Skin epidermis (tissue), 12 donors: ENCODE results near the gene TPST2.

Experiments used
- H3K27ac ChIP-seq, 21 experiments: fragments of 200-600 bp; sonication (generic) in 11 of 21; one replicate each; pipeline ENCODE4 v1.5.0; 2020; ENCODE audit warnings: mild to moderate bottlenecking in 3 of 21, inconsistent platforms in 2 of 21, moderate library complexity in 2 of 21
- H3K4me3 ChIP-seq, 7 experiments: fragments of 200-600 bp; sonication (generic) in 2 of 7; one replicate each; pipeline ENCODE4 v1.5.0; 2020; ENCODE audit warnings: inconsistent platforms in 2 of 7, mild to moderate bottlenecking in 2 of 7, moderate library complexity in 1 of 7

TPST2 gene

GRCh38 chr22:26585104-26585790, 4.7 kb downstream of the TPST2 start:
- H3K27ac ChIP-seq = peak overlapping the region in 3 of 21 experiments; percentile 3 to 27 (median 25)
- no peak overlapping the region for H3K4me3 ChIP-seq

DNA sequence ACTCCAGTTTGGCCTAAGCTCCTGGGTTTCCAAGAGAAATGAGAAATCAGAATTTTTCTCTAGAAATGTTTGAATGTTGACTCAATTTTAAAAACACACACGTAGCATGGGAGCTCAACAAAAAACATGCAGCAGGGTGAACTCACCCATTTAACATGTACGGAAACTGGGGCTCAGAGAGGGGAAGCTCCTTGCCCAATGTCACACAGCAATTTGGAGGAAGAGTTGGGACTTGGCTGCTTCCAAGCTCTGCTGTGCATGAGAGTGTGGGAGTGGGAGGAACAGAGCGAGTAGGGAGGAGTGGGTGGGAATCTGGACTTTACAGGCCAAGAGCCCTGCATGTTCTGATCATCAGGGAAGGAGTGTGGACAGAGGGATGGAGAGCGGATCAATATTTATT, 5.9 kb downstream of the TPST2 start:
- Histone ChIP-seq H3K27ac (no peak overlapping the region), H3K4me3 (no peak overlapping the region)

- Histone ChIP-seq H3K4me3 (no peak overlapping the region), H3K27ac (no peak overlapping the region)
Observed at GRCh38 chr22:26581633-26582168, 8.2 kb downstream of the TPST2 start.

GRCh38 chr22:26581026-26581425, 8.9 kb downstream of the TPST2 start:
- no peak overlapping the region for H3K4me3 ChIP-seq
- no peak overlapping the region for H3K27ac ChIP-seq

- H3K27ac ChIP-seq = peak overlapping the region in 7 of 21 experiments; percentile 42 to 84 (median 63)
- H3K4me3 ChIP-seq = no peak overlapping the region
Observed at GRCh38 chr22:26580240-26580962, 9.5 kb downstream of the TPST2 start.

DNA sequence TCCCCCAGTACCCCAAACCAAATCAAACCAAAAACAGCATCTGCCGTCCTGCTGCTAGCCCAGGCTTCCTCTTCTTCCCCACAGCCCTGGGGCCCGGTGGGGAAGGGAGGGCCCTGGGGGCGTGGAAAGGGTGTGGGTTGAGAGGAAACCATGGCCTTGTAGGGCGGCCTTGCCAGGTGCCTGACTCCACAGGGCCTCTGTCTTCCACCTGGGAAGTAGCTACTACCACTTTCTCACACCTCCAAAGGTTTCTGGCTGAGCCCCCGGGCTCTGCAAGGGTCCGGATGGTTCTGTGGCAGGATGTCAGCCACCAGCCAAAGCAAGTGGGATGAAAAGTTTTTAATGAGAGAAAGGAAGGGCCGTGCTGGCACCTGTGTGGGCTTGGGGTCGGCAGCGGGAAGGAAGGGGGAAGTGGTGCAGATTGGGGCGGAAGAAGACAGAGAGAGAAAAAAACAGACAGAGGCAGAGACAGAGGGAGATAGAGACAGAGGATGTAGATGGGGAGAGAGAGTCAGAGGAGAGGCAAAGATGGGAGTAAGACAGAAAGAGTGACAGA, 10.5 kb downstream of the TPST2 start:
- Histone ChIP-seq H3K27ac (peak overlapping the region in 11 of 21 experiments; percentile 30 to 84 (median 54)), H3K4me3 (no peak overlapping the region)

GRCh38 chr22:26577081-26577480, 12.9 kb downstream of the TPST2 start:
- no peak overlapping the region for H3K27ac ChIP-seq
- no peak overlapping the region for H3K4me3 ChIP-seq

GRCh38 chr22:26576026-26576680, 13.8 kb downstream of the TPST2 start:
- Histone ChIP-seq H3K4me3 (no peak overlapping the region), H3K27ac (no peak overlapping the region)

GRCh38 chr22:26574001-26574723, 15.8 kb downstream of the TPST2 start:
- Histone ChIP-seq H3K4me3 (no peak overlapping the region), H3K27ac (peak overlapping the region in 2 of 21 experiments; percentile 36 to 51)

GRCh38 chr22:26573026-26573662, 16.8 kb downstream of the TPST2 start:
- Histone ChIP-seq H3K4me3 (no peak overlapping the region), H3K27ac (peak overlapping the region in 6 of 21 experiments; percentile 0 to 51 (median 34))

DNA sequence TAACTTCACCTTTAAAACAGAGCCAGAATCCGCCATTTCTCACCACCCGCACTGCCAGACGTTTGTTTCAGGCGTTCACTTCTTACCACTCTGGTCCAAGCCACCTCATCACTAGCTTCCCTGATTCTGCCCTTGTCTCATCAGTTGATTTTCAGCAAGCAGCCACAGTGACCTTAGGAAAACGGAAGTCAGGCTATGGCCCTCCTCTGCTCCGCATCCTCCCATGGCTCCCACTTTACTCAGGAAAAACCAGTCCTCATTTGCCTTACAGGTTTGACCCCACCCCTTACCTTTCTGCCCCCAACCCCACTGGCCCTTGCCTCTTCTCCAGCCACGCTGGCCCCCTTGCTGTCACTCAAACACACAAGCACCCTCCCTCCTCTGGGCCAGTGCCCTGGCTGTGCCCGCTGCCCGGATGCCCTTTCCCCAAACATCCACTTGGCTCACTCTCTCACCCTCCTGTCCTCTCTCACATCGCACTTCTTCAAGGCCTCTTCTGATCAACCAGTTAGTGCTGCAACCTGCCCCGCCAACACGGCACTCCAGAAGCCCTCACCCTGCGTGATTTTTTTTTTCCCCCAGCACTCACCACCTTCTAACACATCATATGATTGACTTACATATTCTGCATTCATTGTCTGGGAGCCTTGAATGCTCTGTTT, 18.9 kb downstream of the TPST2 start:
- Histone ChIP-seq H3K27ac (no peak overlapping the region), H3K4me3 (no peak overlapping the region)

DNA sequence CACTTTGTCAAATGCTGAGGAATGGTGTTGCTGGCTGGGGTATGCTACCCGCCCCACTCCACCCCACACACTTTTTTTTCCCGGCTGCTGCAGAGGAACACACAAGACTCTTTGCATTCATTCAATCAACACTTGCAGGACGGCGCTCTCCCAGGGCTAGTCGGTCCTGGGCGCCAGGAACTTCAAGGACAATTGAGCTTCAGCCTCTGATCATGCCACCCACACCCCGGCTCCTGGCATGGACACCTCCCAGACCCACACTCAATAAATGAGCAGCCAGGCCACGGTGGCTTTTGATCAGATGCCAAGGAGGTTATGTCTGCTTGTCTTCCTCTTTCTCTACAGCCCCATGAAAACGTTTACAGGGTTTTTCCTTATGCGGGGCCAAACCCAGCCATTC, 19.8 kb downstream of the TPST2 start:
- Histone ChIP-seq H3K27ac (no peak overlapping the region), H3K4me3 (no peak overlapping the region)

DNA sequence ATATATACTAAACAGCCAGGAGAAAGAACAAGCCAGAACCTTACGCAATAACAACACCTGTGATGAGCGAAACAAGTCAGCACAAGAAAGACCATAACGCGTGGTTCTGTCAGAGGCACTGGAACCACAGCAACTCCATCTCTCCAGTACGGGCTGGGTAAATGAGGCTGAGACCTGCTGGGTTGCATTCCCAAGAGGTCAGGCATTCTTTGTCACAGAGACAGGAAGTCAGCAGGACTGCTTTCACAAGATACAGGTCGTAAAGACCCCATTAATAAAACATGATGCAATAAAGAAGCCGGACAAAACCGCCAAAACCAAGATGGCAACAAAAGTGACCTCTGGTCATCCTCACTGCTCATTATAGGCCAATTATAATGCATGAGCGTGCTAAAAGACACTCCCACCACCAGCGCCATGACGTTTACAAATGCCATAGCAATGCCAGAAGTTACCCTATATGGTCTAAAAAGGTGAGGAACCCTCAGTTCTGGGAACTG, 21.7 kb downstream of the TPST2 start:
- no peak overlapping the region for H3K4me3 ChIP-seq
- peak overlapping the region in 17 of 21 experiments; percentile 4 to 84 (median 59) for H3K27ac ChIP-seq

DNA sequence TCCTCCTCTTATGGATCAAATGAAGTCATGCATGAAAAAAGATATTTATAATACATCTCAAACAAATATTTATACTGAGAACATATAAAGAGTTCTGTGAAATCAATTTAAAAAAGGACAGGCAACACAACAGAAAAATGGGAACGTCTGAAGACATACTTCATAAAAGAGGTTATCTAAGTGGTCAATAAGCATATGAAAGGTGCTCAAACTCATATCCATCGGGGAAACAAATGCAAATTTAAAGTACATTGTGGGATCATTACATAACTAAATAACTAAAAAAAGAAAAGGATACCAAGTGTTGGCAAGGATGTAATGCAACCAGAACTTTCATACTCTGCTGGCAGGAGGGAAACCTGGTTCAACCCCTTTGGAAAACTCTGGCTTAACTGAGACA, 22.3 kb downstream of the TPST2 start:
- H3K27ac ChIP-seq = peak overlapping the region in 7 of 21 experiments; percentile 5 to 84 (median 34)

GRCh38 chr22:26566994-26567393, 22.9 kb downstream of the TPST2 start:
- Histone ChIP-seq H3K27ac (peak overlapping the region in 7 of 21 experiments; percentile 5 to 84 (median 34)), H3K4me3 (no peak overlapping the region)

More for the DNA sequence above, 22.3 kb downstream of the TPST2 start:
- H3K4me3 ChIP-seq = no peak overlapping the region

DNA sequence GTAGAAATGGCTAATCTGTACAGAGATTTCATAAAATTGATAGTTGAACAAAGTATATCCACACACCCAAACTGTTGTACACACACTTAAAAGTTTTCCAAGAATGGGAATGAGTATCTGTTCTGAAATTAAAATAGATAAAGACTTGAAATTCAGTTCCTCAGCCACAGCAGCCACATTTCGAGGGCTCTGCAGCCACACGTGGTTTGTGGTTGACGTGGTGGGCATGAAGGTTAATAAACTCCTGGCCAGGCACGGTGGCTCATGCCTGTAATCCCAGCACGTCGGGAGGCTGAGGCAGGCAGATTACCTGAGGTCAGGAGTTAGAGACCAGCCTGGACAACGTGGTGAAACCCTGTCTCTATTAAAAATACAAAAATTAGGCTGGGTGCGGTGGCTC, 24.0 kb downstream of the TPST2 start:
- H3K4me3 ChIP-seq = no peak overlapping the region
- no peak overlapping the region for H3K27ac ChIP-seq

DNA sequence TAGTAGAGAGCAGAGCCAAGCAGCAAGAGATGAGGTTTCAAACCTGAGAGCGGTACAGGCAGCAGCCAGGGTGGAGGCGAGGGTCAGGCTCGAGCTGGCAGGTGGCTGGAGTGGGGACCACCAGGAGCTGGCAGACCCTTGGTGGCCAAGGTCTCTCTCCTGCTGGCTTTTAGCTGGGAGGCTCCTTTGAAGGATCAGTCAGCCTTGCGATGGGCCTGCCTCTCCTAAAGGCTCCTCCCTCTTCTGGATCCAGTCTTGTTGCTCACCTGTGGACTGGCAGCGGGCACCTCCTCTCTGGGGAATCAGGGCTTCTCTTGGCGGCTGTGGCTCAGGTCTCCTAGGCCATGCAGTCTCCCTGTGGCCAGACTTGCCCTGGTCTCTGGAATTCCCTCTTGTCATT, 24.8 kb downstream of the TPST2 start:
- no peak overlapping the region for H3K4me3 ChIP-seq
- H3K27ac ChIP-seq = peak overlapping the region in 1 of 21 experiments; percentile 4

GRCh38 chr22:26564672-26565071, 25.3 kb downstream of the TPST2 start:
- Histone ChIP-seq H3K27ac (no peak overlapping the region), H3K4me3 (no peak overlapping the region)
